NT2/D1 (cell line): ENCODE measurements around the gene ATN1.

Experiments used
- YY1 ChIP-seq: IDR thresholded peaks from 2 replicates; pipeline ENCODE4 v1.6.1; 2011; ENCODE audit not compliant: insufficient read length, insufficient read depth
- ZNF274 ChIP-seq: IDR thresholded peaks from 2 replicates; pipeline ENCODE4 v1.6.1; 2011; ENCODE audit warnings: mild to moderate bottlenecking, low read depth, low read length

GRCh38 chr12:6974180-6974579, 46.4 kb downstream of the ATN1 start:
- no peak for TF ChIP-seq ZNF274
- TF ChIP-seq YY1, result no peak
